IPS-15b (cell line): ENCODE data around the gene UTP25.
A peak's percentile ranks its signal among the peaks of the same experiment; 100 is the strongest.

Source experiments
- H3K27me3 ChIP-seq: one replicate; pipeline ENCODE4 v1.6.1; 2013; ENCODE audit warnings: low read length; ENCODE audit not compliant: control insufficient read depth, insufficient read depth
- H3K36me3 ChIP-seq: one replicate; pipeline ENCODE4 v1.6.1; 2013; ENCODE audit warnings: low read length; ENCODE audit not compliant: control insufficient read depth, insufficient read depth
- H3K4me1 ChIP-seq: one replicate; pipeline ENCODE4 v1.6.1; 2013; ENCODE audit warnings: mild to moderate bottlenecking, low read length; ENCODE audit not compliant: control insufficient read depth, insufficient read depth
- H3K4me3 ChIP-seq: one replicate; pipeline ENCODE4 v1.5.1; 2013; ENCODE audit warnings: low read depth, low read length
- H3K9ac ChIP-seq: one replicate; pipeline ENCODE4 v1.6.1; 2013; ENCODE audit warnings: low read depth, mild to moderate bottlenecking, low read length
- H3K9me3 ChIP-seq: one replicate; pipeline ENCODE4 v1.6.1; 2013; ENCODE audit warnings: mild to moderate bottlenecking, low read length; ENCODE audit not compliant: control insufficient read depth, insufficient read depth

The UTP25 gene, protein sequence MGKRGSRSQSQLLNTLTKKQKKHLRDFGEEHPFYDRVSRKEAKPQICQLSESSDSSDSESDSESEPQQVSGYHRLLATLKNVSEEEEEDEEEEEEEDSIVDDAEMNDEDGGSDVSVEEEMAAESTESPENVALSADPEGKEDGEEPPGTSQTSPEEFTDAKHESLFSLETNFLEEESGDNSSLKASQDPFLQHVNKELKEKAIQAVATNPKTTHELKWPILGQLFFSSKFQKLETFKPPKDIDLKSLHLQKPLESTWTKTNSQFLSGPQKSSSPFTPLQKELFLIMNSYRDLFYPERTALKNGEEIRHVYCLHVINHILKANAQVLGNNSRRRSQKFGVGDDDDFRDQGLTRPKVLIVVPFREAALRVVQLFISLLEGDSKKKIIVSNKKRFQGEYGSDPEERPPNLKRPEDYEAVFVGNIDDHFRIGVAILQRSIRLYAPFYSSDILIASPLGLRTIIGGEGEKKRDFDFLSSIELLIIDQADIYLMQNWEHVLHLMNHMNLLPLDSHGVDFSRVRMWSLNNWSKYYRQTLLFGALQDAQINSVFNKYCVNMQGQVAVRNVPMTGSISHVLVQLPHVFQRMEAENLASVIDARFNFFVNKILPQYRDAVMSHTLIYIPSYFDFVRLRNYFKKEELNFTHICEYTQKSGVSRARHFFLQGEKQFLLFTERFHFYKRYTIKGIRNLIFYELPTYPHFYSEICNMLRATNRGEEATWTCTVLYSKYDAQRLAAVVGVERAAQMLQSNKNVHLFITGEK

DNA sequence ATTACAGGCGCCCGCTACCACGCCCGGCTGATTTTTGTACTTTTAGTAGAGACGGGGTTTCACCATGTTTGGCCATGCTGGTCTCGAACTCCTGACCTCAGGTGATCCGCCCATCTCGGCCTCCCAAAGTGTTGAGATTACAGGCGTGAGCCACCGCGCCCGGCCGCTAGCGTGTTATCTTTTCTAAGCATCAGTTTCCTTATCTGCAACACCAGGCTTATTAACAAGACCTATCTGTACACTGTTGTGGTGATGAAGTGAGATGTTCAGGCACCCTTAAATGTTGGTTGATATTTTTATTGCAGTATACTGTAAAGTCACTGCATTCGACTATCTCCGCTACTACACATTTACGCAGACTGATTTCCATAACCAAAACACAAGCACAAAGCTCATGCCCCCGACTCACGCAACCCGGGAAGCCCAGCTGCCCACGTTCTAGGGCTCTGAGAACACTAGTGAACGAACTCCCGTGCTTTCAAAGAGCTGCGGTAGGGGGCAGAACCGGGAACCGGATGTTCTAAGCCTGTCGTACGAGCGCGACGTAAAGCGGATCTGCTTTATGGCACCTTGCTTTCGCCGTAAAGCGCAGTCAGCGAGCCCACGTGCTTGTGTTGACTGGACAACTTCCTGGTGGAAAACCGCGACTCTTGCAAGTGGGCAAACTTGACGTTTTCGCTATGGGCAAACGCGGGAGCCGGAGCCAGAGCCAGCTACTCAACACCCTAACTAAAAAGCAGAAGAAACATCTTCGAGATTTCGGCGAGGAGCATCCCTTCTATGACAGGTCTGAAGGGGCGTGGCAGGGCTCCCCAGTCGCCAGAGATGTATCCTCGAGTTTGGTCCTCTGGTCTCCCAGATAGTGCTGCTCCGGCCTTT is at the start of gene UTP25:
TSS of gene UTP25 (plus strand) at position 589 of the 879 bp plus-strand sequence. CDS start at position 681, 92 bp downstream.
- Histone ChIP-seq H3K36me3 (peaks cover 4% of the 10 kb centered on the region), H3K4me1 (peaks cover 3% of the 10 kb centered on the region), H3K27me3 (peaks cover 3% of the 10 kb centered on the region), H3K4me3 (peak within 1 kb of the TSS; percentile 99), H3K9ac (peak within 1 kb of the TSS; percentile 86), H3K9me3 (no peaks in the 10 kb centered on the region)

DNA sequence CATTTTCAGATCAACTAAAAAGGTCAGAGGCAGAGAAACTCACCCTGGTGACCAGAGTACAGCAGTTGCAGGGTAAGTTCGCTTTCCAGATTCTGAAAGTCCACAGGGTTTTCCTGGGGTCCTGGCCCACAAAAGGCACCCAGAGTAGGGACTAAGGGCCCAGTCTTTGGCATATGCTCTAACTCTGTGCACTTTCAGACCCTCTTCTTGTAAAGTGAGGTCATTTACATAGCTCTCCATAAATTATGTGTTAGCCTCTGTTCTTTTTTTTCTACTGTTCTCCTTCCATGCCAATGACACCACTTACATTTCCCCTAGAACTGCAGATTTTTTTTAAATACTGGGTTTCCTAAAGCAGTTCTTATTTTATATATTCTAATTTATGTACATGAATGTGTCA is 49.7 kb upstream of the UTP25 start:
- H3K36me3 ChIP-seq: no peaks in the 10 kb centered on the region
- H3K9me3 ChIP-seq: no peaks in the 10 kb centered on the region
- no peaks in the 10 kb centered on the region for H3K4me1 ChIP-seq
- H3K9ac ChIP-seq: no peak overlapping the region
- no peak overlapping the region for H3K4me3 ChIP-seq
- H3K27me3 ChIP-seq: peaks cover 3% of the 10 kb centered on the region

DNA sequence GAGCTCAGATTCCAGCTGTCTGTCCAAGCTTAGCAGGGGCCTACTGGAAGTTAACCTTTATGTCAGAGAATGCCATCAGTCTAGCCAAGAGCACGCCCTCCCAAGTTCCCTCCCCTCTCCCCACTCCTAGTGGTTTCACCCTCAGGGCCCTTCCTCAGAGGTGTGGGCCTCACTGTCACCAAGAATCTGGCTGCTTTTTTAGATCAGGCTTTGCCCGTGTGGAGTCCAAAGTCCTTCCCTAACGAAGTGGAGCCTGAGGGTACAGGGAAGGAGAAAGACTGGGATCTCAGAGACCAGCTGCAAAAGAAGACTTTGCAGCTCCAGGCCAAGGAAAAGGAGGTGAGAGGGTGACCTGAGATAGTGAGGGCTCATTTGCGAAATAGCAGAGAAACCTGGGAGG is 47.5 kb upstream of the UTP25 start:
- no peaks in the 10 kb centered on the region for H3K4me1 ChIP-seq
- peak overlapping the region; percentile 12 for H3K9ac ChIP-seq
- H3K9me3 ChIP-seq: no peaks in the 10 kb centered on the region
- no peak overlapping the region for H3K4me3 ChIP-seq
- H3K36me3 ChIP-seq: no peaks in the 10 kb centered on the region
- no peaks in the 10 kb centered on the region for H3K27me3 ChIP-seq

DNA sequence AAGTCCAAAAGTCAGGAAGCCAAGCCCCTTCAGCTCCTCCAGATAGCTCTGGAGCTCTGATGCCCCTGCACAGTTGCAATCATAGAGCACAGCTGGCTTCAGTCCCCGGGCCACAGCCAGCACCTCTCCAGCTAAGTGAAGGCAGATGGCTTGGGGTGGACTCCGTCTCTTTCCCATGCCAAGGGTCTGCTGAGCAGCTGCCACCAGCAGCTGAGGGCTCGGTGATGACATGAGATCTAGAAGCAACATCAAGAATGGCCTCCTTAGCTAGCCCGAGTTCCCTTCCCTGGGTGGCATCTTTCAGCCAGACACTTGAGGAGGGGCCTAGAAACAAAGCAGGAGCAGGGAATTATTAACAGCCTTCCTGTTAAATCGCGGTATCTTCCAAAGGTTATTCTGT is 44.4 kb upstream of the UTP25 start:
- Histone ChIP-seq H3K27me3 (no peaks in the 10 kb centered on the region), H3K4me1 (no peaks in the 10 kb centered on the region), H3K9me3 (no peaks in the 10 kb centered on the region), H3K4me3 (peak overlapping the region; percentile 84), H3K9ac (peak overlapping the region; percentile 87), H3K36me3 (no peaks in the 10 kb centered on the region)

DNA sequence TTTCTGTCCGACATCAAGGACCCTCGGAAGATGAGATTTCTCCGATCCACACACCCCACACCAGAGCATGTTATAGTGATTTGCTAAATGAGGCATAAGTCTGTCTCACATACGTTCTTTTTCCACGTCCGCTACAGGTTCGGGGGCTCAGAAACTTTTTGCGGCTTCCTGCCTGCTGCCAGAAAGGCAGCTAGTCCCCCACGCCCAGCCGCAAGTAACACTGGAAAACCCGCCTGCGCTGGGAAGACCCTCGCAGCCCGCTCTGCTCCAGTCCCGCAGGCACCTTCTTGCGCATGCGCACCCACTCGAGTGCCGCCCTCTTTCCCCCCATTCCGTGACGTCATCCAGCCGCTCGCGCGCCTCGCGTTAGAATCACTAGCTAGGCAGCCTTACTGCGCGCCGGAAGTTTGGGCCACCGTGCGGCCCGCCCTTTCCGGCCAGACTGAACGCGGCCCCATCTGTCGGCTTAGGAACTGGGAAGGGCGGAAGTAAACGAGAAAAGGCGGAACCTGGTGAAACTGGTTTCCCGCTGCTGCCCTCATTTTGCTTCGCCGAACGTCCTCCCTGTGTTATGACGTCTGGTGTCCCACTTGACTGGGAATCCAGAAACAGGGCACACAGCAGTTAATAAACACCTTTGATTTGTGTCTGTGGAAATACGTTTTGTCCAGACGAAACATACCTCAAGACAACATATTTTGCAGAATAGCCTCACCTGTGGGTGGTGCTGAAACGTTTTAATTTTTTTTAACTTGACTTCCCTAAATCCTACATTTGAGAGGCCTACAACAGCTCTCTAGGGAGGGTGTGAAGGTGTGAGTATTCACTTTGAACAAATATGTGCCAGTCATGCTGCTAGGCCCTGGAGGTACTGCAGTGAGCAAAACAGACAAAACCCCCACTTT is 43.3 kb upstream of the UTP25 start, which contains the start of gene C1orf74:
TSS of gene C1orf74 (minus strand) at position 295 of the 905 bp plus-strand sequence. CDS start 925 bp downstream, outside the sequence.
- H3K9me3 ChIP-seq: no peaks in the 10 kb centered on the region

DNA sequence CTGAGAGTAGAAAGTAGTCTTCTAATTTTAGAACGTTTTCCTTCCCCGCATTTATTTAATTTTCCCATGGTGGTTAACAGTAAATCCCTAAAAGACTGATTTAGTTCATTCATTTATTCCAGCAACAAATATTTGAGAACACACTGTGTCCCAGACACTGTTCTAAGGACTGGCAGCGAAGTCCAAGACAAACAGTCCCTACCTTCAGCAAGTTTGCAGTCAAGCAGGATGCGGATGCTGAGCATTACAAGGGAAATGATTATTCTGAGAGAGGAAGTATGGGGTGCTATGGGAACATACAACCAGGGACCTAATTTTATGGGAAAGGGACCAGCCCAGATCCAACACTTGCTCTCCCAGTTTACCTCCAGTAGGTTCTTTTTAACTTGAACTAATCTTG is 42.2 kb upstream of the UTP25 start:
- Histone ChIP-seq H3K4me3 (no peak overlapping the region), H3K9ac (no peak overlapping the region), H3K4me1 (no peaks in the 10 kb centered on the region), H3K36me3 (peaks cover 4% of the 10 kb centered on the region), H3K9me3 (no peaks in the 10 kb centered on the region), H3K27me3 (no peaks in the 10 kb centered on the region)

More for the DNA sequence above, 43.3 kb upstream of the UTP25 start, which contains the start of gene C1orf74:
- H3K4me1 ChIP-seq: no peaks in the 10 kb centered on the region
- H3K4me3 ChIP-seq: peak within 1 kb of the TSS; percentile 84
- peak within 1 kb of the TSS; percentile 87 for H3K9ac ChIP-seq
- H3K36me3 ChIP-seq: no peaks in the 10 kb centered on the region
- no peaks in the 10 kb centered on the region for H3K27me3 ChIP-seq

DNA sequence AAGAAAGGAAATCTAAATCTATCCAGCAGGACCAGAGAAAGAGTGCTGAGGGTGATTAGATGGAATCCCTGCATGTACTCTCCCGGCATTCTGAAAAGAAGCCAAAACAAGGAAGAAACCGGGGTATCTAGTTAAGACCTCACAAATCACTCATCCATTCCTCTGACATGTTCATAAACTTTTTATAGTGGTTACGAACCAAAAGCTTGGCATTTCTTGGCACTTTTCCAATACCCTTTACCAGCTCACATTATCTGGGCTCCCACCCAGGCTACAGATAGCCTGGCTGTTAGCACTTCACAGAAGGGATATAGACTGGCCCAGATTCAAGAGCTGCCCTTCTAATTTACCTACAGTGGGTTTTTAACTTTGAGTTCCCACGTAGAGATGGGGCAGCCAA is 41.6 kb upstream of the UTP25 start:
- H3K27me3 ChIP-seq: no peaks in the 10 kb centered on the region
- H3K4me1 ChIP-seq: no peaks in the 10 kb centered on the region
- no peak overlapping the region for H3K9ac ChIP-seq
- H3K36me3 ChIP-seq: peaks cover 8% of the 10 kb centered on the region
- no peak overlapping the region for H3K4me3 ChIP-seq
- H3K9me3 ChIP-seq: no peaks in the 10 kb centered on the region

DNA sequence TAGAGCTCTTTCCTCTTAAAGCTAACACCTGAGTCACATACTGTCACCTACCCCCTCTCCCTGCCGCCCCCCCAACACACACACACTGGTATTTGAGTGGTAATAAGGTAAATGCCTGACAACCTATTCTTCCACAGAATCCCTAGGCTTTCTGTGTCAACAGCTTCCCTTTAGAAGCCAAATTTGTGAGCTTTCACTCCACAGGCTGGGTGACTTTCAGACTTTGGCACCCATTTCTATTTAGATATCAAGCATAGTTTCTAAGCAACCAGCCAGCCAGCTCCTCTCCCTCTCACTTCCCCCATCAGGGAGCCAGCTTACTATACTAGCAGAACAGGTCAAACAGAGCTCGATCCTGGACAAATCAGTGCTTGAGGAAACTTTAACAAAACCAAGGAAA is 40.2 kb upstream of the UTP25 start:
- H3K9me3 ChIP-seq: no peaks in the 10 kb centered on the region
- no peak overlapping the region for H3K4me3 ChIP-seq
- H3K36me3 ChIP-seq: peaks cover 8% of the 10 kb centered on the region
- H3K9ac ChIP-seq: no peak overlapping the region
- no peaks in the 10 kb centered on the region for H3K27me3 ChIP-seq
- no peaks in the 10 kb centered on the region for H3K4me1 ChIP-seq

DNA sequence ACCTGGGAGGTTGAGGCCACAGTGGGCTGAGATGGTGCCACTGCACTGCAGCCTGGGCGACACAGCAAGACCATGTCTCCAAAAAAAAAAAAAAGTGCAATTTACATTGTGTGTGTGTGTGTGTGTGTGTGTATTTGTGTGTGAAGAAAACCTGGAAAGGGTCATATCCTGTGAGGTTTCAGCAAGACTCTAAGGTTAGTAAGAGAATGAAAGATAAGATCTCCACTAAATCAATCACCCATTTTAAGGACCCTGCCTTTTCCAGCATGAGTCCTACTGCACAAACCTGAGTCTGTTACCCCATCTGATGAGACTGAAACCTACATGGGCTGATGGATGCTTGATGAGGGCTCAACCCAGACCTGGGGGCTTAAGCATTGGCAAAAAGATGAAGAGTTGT is 38.5 kb upstream of the UTP25 start:
- no peaks in the 10 kb centered on the region for H3K9me3 ChIP-seq
- H3K9ac ChIP-seq: no peak overlapping the region
- H3K27me3 ChIP-seq: no peaks in the 10 kb centered on the region
- H3K4me1 ChIP-seq: no peaks in the 10 kb centered on the region
- peaks cover 8% of the 10 kb centered on the region for H3K36me3 ChIP-seq
- H3K4me3 ChIP-seq: no peak overlapping the region

DNA sequence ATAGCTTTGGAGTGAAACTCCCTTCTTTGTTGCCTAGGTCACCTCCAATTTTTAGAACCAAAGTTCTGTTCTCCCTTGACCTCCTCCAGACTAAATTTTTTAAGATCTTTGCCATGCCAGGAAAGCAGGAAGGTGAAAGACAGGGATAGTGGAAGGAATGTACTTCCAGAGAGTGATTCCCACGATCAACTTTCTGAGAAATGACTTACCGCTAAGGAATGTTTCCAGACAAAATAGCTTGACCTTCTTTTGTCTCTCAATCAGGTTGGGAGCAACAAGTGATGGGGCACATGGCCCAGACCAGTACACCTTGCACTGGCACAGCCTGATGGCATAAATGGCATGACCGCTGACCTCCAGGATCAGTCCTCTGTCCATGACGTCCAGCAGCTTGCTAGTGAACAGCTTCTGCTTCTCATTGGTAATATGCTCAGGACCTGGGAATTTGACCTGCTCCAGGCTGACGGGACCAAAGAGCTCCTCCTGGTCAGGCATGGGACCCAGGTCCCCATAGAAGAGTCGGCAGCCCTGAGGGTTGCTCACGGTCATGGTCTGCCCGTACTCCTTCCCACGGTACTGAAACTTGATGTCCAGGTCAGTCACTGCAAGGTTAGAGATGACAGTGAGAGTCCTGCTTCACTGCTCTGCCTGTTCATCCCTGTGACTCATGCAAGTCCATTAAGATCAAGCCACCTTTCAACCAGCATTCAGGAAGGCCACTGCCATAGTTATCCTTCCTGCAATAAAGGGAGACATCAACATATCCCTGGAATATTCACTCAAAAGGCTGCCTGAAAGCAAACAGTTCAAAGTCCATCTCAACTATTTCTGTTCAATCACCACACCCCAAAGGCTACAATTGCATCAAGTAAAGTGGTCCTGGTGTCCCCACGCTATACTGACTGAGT is 37.2 kb upstream of the UTP25 start:
- Histone ChIP-seq H3K4me1 (no peaks in the 10 kb centered on the region), H3K9me3 (no peaks in the 10 kb centered on the region), H3K36me3 (peaks cover 8% of the 10 kb centered on the region), H3K9ac (no peak overlapping the region), H3K27me3 (no peaks in the 10 kb centered on the region), H3K4me3 (no peak overlapping the region)
